Heart right ventricle (tissue), 16 donors: ENCODE data around the gene MYO5B. TPM values are rescaled to one million over a fixed set of nuclear protein-coding genes. Genes with fewer than 3 reads are reported as not detected.

Experiments
- ATAC-seq, 8 donors: fragments of 200-7000 bp; cut with Tn5 transposase; one replicate each; pipeline ENCODE4 v1.9.1; 2020; ENCODE audit warnings: mild to moderate bottlenecking in 8 of 8, moderate library complexity in 8 of 8, moderate number of reproducible peaks in 1 of 8
- DNase-seq, 2 donors: peaks; one replicate each; pipeline ENCODE4 v3.0.0-alpha.2; 2020
- H3K27ac ChIP-seq, 10 donors: fragments of 200-600 bp; sonication (generic) in 2 of 10; one replicate each; pipeline versions ENCODE4 v1.5.0 to v1.8.0; 2020 to 2022; ENCODE audit warnings: mild to moderate bottlenecking in 3 of 10
- H3K27me3 ChIP-seq, 7 donors: fragments of 200-600 bp; one replicate each; pipeline ENCODE4 v1.8.0; 2021 to 2022; ENCODE audit warnings: mild to moderate bottlenecking in 2 of 7
- H3K36me3 ChIP-seq, 9 donors: fragments of 200-600 bp; sonication (generic) in 1 of 9; one replicate each; pipeline versions ENCODE4 v1.5.0 to v1.8.0; 2020 to 2022; ENCODE audit warnings: mild to moderate bottlenecking in 2 of 9
- H3K4me1 ChIP-seq, 9 donors: fragments of 200-600 bp; sonication (generic) in 1 of 9; one replicate each; pipeline versions ENCODE4 v1.5.0 to v1.8.0; 2020 to 2022; ENCODE audit warnings: mild to moderate bottlenecking in 4 of 9
- H3K4me3 ChIP-seq, 10 donors: fragments of 200-600 bp; sonication (generic) in 2 of 10; one replicate each; pipeline versions ENCODE4 v1.5.0 to v1.8.0; 2020 to 2022; ENCODE audit warnings: mild to moderate bottlenecking in 7 of 10, moderate library complexity in 2 of 10
- H3K9me3 ChIP-seq, 11 donors: fragments of 200-600 bp in 10 of 11; sonication (generic) in 2 of 11; one replicate each; pipeline versions ENCODE4 v1.5.0 to v1.8.0; 2013 to 2022; ENCODE audit warnings: mild to moderate bottlenecking in 2 of 11, control low read depth in 1 of 11, moderate library complexity in 1 of 11
- CTCF ChIP-seq, 9 donors: fragments of 200-600 bp; sonication (generic) in 2 of 9; IDR thresholded peaks; one replicate each; pipeline versions ENCODE4 v1.5.0 to v1.8.0; 2021 to 2022; ENCODE audit warnings: antibody characterized with exemption in 9 of 9, mild to moderate bottlenecking in 5 of 9, moderate library complexity in 1 of 9
- WGBS, 2 donors: extraction: QIAGEN DNeasy Blood & Tissue Kit; methylation state at CpG; one replicate each; pipeline ENCODE4 v1.1.7; 2013; ENCODE audit warnings: inconsistent platforms in 1 of 2; 5-methylcytosine and 5-hydroxymethylcytosine counted together
- intact Hi-C, 10 donors: fragments of 100-400 bp; cut with DNase I; formaldehyde crosslinking; loops; one replicate each; pipeline versions ENCODE4 v1.11.1 to v1.14.2; 2022
- polyA plus RNA-seq, 2 donors: library from polyadenylated mRNA; stranded (reverse); fragments of 200-250 nt; gene quantifications; one replicate each; pipeline ENCODE4 v1.2.3, GENCODE V29; 2013
- total RNA-seq, 10 donors: library from RNA; stranded (reverse); fragmentation: NEBNext Ultra II Directional in 3 of 10; extraction: Animal tissue kit (Norgen Biotek cat#: 25700) in 3 of 10; gene quantifications; one replicate each; pipeline versions ENCODE4 v1.2.1 to v1.2.4, GENCODE V29; 2021 to 2023
- donor health status: Arrhythmogenic right ventricular cardiomyopathy.
- donor health status: ischemic (EF 13 %, LVEDD 7.1; RV severe dilation, severe dysfunction).
- donor health status: healthy with polysubstance abuse.
- donor health status: DM: no; HTN: yes; CAD: no.
- donor health status: DM: no; HTN: no; CAD: no.
- donor health status: ischemic (EF 25% LVEDD 6.9; RV normal size, moderate dysfunction).
- donor health status: ischemic (EF 25% LVEDD 5.7; RV mildly dilated, moderate dysfunction).
- donor health status: healthy.
- donor health status: DM: yes; HTN: yes; CAD: no.
- donor health status: Ischemic cardiomyopathy.
- donor health status: ischemic (EF 35%, LVEDD 5.7; RV mildly dilated, moderate dysfunction).
- donor health status: nonischemic (EF 11% LVEDD 7.7; RV severe dilation, severe dysfunction).
- donor health status: DM: yes; HTN: yes; CAD: no.
- donor health status: PGD.
- donor health status: ischemic (EF 29% LVEDD 5.4; RV normal size, mild dysfunction).
- donor health status: nonischemic (EF 23%, LVEDD 6.1; RV moderate dilation, normal function).

The MYO5B gene
- total and polyA plus RNA-seq, 12 donors, result 0.20 to 3.7 (median 0.93) TPM

- Histone ChIP-seq H3K27ac (no peak overlapping the region), H3K9me3 (no peaks in the 10 kb centered on the region), H3K36me3 (no peaks in the 10 kb centered on the region), H3K4me3 (no peak overlapping the region), H3K27me3 (peaks cover 0 to 3% (median 0%) of the 10 kb centered on the region in 7 donors), H3K4me1 (no peaks in the 10 kb centered on the region)
- no peak for TF ChIP-seq CTCF (IDR thresholded peaks at IDR 0.05)
- DNase-seq (no peak), ATAC-seq (no peak)
- 85 to 86% methylated on average over 2 of the region's 2 CpGs for WGBS, 2 donors
- intact Hi-C loops, result no loop called here
Measured at GRCh38 chr18:50154420-50154819, 40.5 kb downstream of the MYO5B start.

GRCh38 chr18:50152900-50153299 lies 42.0 kb downstream of the MYO5B start:
- Histone ChIP-seq H3K4me1 (no peaks in the 10 kb centered on the region), H3K27me3 (peaks cover 0 to 3% (median 0%) of the 10 kb centered on the region in 7 donors), H3K27ac (no peak overlapping the region), H3K9me3 (no peaks in the 10 kb centered on the region), H3K4me3 (no peak overlapping the region), H3K36me3 (no peaks in the 10 kb centered on the region)
- DNase-seq (no peak), ATAC-seq (no peak)
- intact Hi-C loops, result no loop called here
- 91% methylated on average over 2 of the region's 2 CpGs for WGBS, 2 donors
- TF ChIP-seq CTCF (IDR thresholded peaks at IDR 0.05), result no peak

- 55 to 66% methylated on average over 8 of the region's 8 CpGs for WGBS, 2 donors
- H3K9me3 ChIP-seq, result no peaks in the 10 kb centered on the region
- ATAC-seq, result no peak
Measured at GRCh38 chr18:50151926-50152325, 43.0 kb downstream of the MYO5B start.

GRCh38 chr18:50144540-50144939 lies 50.4 kb downstream of the MYO5B start:
- Histone ChIP-seq H3K27me3 (peaks cover 0 to 15% (median 0%) of the 10 kb centered on the region in 7 donors), H3K27ac (no peak overlapping the region), H3K36me3 (no peaks in the 10 kb centered on the region), H3K4me3 (no peak overlapping the region), H3K9me3 (no peaks in the 10 kb centered on the region), H3K4me1 (no peaks in the 10 kb centered on the region)
- intact Hi-C loops, result no loop called here
- no peak for ATAC-seq
- TF ChIP-seq CTCF (IDR thresholded peaks at IDR 0.05), result no peak
- DNase-seq, result no peak

More at GRCh38 chr18:50151926-50152325, 43.0 kb downstream of the MYO5B start:
- intact Hi-C loops, result no loop called here
- Histone ChIP-seq H3K4me1 (no peaks in the 10 kb centered on the region), H3K27ac (no peak overlapping the region), H3K36me3 (no peaks in the 10 kb centered on the region), H3K4me3 (no peak overlapping the region), H3K27me3 (peaks cover 0 to 9% (median 0%) of the 10 kb centered on the region in 7 donors)
- no peak for DNase-seq
- no peak for TF ChIP-seq CTCF (IDR thresholded peaks at IDR 0.05)
